OCI-LY1 (cell line): ENCODE results near the gene PAK4.

Experiments
- CTCF ChIP-seq: fragments of 200-600 bp; sonication (generic), shearing (Covaris generic); IDR thresholded peaks from 2 replicates; pipeline ENCODE4 v1.5.1; 2017; ENCODE audit warnings: mild to moderate bottlenecking, antibody characterized with exemption, low read length, moderate library complexity, mixed read lengths
- EZH2 ChIP-seq: fragments of 200-600 bp; sonication (generic), shearing (Covaris generic); IDR thresholded peaks from 2 replicates; pipeline ENCODE4 v1.8.0; 2017; ENCODE audit warnings: borderline replicate concordance, mixed run types, mild to moderate bottlenecking, antibody characterized with exemption, low read length, moderate library complexity, mixed read lengths

- no peak for TF ChIP-seq CTCF
- TF ChIP-seq EZH2, result no peak
Observed at GRCh38 chr19:39137131-39137530, 11.5 kb downstream of the PAK4 start.
